NCI-H1092 treated with DMSO at 0.1 percent for 48 hours (cell line): ENCODE data around the gene POLH.
A peak's percentile ranks its signal among the peaks of the same experiment; 100 is the strongest.
"Not testable (repeated sequence)": the region's sequence is repeated elsewhere in the genome, so short reads cannot be mapped to it uniquely, and the experiment has no call there.

ENCODE experiments used
- DNase-seq: peaks from one replicate; lab custom pipeline; 2025; lab: John Stamatoyannopoulos, UW

Gene POLH

GRCh38 chr6:43630980-43631619 is 55.1 kb downstream of the POLH start:
- DNase-seq = no peak

GRCh38 chr6:43633002-43633401 is 57.0 kb downstream of the POLH start:
- not testable (repeated sequence) for DNase-seq

GRCh38 chr6:43634702-43635303 is 58.8 kb downstream of the POLH start:
- DNase-seq = peak; percentile 16

DNA sequence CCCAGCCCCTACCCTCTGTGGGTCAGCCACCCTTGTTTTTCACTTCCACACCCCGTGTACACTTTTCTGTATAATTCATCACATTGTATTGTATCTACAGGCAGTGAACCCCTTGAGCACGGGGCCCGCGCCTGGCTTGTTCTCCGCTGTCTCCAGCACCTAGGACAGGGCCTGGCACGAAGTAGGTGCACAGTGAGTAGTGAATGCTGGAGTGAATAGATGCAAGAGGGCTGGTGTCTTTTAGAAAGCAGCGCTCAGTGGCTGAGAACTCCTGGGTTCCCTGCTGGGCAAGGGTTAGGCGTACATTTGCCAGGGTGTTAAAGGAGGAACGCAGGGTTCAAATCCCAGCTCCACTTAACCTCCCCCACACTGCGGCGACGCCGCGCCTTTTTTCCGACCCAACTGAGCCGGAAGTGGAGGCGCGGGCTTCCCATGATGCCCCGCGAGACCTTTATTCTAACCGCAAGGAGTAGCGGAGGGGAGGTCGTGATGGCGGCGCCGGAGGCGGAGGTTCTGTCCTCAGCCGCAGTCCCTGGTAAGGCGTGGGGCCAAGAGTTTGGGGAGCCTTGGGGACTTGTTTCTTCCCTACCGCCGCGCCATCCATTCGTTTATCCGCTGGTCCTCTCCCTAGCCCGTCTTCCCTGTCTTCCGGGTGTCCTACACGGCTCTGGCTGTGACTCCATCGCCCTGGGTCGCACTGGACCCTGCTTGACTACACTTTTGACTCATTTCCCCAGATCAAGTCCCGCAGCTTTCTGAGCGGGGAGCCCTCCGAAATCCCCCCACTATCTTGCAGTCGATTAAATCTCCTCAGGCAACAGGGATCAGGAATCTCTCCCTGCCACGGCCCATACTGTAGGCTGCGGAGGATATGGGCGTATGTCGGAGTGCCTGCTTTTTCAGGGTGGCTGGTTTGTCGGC is 59.7 kb downstream of the POLH start, which contains the start of gene MAD2L1BP:
TSS of gene MAD2L1BP (plus strand) at position 454 of the 921 bp plus-strand sequence. CDS start at position 490, 36 bp downstream.
- DNase-seq = peak; percentile 89

- DNase-seq = peak; percentile 21
These were observed 60.3 kb downstream of the POLH start for GRCh38 chr6:43636308-43636659.

DNA sequence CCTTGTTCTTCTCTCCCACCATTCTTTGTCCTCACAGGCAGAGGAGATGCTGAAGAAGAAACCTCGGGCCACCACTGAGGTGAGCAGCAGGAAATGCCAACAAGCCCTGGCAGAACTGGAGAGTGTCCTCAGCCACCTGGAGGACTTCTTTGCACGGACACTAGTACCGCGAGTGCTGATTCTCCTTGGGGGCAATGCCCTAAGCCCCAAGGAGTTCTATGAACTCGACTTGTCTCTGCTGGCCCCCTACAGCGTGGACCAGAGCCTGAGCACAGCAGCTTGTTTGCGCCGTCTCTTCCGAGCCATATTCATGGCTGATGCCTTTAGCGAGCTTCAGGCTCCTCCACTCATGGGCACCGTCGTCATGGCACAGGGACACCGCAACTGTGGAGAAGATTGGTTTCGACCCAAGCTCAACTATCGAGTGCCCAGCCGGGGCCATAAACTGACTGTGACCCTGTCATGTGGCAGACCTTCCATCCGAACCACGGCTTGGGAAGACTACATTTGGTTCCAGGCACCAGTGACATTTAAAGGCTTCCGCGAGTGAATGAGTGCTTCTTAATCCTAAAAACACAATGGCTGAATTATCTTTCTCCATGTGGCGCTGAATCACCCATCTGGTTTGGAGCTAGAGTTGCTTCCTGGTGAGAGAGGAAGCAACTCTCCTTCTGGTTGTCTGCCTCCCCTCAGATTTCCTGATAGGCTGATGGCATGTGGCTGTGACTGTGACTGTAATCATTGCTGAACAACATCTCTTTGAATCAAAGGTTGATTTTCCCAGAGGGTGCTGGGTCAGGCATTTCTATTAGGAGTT is 64.2 kb downstream of the POLH start:
- DNase-seq = no peak

- DNase-seq = no peak
These were observed 69.1 kb downstream of the POLH start, which contains the start of gene RSPH9 for GRCh38 chr6:43644940-43645612. TSS of gene RSPH9 (plus strand) at chr6:43645036. CDS start at chr6:43645099, 63 bp downstream.

DNA sequence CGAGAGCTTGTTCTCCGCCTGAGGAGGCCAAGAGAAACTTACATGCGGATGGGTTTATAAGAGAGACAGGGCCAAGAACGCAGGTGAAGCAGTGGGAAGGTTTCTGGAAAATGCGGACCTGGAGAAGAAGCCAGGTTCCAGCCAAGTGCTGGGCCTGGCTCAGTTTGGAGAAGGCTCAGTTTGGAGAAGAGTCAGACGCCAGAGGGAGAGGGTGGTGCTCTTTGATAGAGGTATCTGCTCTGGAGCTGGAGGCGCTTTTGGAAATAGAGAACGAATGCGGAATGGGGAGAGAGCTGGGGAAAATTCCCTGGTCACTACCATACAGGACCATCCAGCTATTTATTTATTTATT is 69.6 kb downstream of the POLH start:
- DNase-seq = no peak

- DNase-seq = no peak
These were observed 71.6 kb downstream of the POLH start for GRCh38 chr6:43647613-43648012.

- DNase-seq = no peak
These were observed 72.3 kb downstream of the POLH start for GRCh38 chr6:43648248-43648647.

DNA sequence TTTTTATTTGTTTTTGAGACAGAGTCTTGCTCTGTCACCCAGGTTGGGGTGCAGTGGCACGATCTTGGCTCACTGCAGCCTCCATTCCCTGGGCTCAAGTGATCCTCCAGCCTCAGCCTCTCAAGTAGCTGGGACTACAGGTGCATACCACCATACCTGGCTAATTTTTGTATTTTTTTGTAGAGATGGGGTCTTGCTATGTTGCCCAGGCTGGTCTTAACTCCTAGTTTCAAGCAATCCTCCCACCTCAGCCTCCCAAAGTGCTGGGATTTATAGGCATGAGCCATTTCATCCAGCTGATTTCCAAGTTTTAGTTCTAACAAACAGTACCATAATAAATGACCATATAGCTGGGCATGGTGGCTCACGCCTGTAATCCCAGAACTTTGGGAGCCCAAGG is 76.8 kb downstream of the POLH start:
- DNase-seq = not testable (repeated sequence)

GRCh38 chr6:43657221-43657802 is 81.3 kb downstream of the POLH start:
- DNase-seq = no peak

DNA sequence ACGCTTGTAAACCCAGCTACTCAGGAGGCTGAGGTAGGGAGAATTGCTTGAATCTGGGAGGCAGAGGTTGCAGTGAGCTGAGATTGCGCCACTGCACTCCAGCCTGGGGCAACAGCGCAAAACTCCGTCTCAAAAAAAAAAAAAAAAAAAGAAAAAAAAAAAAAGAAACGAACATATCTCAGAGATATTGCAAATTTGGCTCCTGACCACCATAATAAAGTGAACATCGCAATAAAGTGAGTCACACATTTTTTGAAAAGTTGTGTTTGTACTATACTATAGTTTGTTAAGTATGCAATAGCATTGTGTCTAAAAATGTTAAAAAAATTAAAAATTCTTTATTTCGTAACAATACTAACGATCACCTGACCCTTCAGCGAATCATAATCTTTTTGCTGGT is 82.2 kb downstream of the POLH start:
- no peak for DNase-seq

DNA sequence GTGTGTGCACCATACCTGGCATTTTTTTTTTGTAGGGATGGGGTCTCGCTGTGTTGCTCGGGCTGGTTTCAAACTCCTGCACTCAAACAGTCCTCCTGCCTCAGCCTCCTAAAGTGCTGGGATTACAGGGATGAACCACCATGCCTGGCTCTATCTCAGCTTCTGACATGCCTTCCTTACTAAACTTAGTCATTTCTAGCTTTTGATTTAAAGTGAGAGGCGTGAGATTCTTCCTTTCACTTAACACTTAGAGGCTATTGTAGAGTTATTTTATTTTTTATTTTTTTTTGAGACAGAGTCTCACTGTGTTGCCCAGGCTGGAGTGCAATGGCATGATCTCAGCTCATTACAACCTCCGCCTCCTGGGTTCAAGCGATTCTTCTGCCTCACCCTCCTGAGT is 87.0 kb downstream of the POLH start:
- DNase-seq = not testable (repeated sequence)
